Stomach (tissue), 9 donors: Measurements from ENCODE around the gene ADRA2A. TPM values are rescaled to one million over a fixed set of nuclear protein-coding genes. Genes with fewer than 3 reads are reported as not detected.

Experiments
- DNase-seq, 2 donors: peaks; one replicate each; pipeline versions ENCODE4 v3.0.0 to v3.0.0-alpha.2; 2013 to 2019
- H3K27ac ChIP-seq, 5 donors: fragments of 200-600 bp in 4 of 5; sonication (generic) in 4 of 5; one replicate each; pipeline ENCODE4 v1.5.1; 2013 to 2019; ENCODE audit warnings: mild to moderate bottlenecking in 1 of 5, moderate library complexity in 1 of 5
- H3K27me3 ChIP-seq, 3 donors: fragments of 200-600 bp; sonication (generic); one replicate each; pipeline ENCODE4 v1.5.1; 2017 to 2019; ENCODE audit warnings: mixed run types in 1 of 3
- H3K36me3 ChIP-seq, 4 donors: fragments of 200-600 bp; sonication (generic); 1 replicate in 3 of 4; 2 replicates in 1 of 4; pipeline ENCODE4 v1.5.1; 2016 to 2019
- H3K4me1 ChIP-seq, 4 donors: fragments of 200-600 bp; sonication (generic); one replicate each; pipeline ENCODE4 v1.5.1; 2016 to 2019
- H3K4me3 ChIP-seq, 4 donors: fragments of 200-600 bp; sonication (generic) in 3 of 4; one replicate each; pipeline ENCODE4 v1.5.1; 2016 to 2019; ENCODE audit warnings: mild to moderate bottlenecking in 1 of 4
- H3K9me3 ChIP-seq, 4 donors: fragments of 200-600 bp; sonication (generic); one replicate each; pipeline ENCODE4 v1.5.1; 2016 to 2019
- EP300 ChIP-seq: sonication (generic); formaldehyde crosslinking; IDR thresholded peaks from one replicate; pipeline ENCODE4 v1.6.1; 2017; ENCODE audit warnings: antibody characterized with exemption
- POLR2A ChIP-seq, 4 donors: fragments of 450-650 bp; IDR thresholded peaks; one replicate each; pipeline ENCODE4 v1.6.1; 2016; ENCODE audit warnings: antibody characterized with exemption in 4 of 4, control low read depth in 2 of 4, mild to moderate bottlenecking in 1 of 4, moderate library complexity in 1 of 4
- POLR2AphosphoS5 ChIP-seq, 3 donors: sonication (generic); formaldehyde crosslinking; IDR thresholded peaks; one replicate each; pipeline ENCODE4 v1.6.1; 2016; ENCODE audit warnings: antibody characterized with exemption in 3 of 3
- WGBS, 5 donors: extraction: QIAGEN DNeasy Blood & Tissue Kit in 3 of 5; methylation state at CpG; one replicate each; pipeline versions ENCODE4 v1.1.5 to v1.1.7; 2013 to 2018; 5-methylcytosine and 5-hydroxymethylcytosine counted together
- intact Hi-C: fragments of 100-400 bp; cut with DNase I; formaldehyde crosslinking; loops from one replicate; pipeline ENCODE4 v1.15.1; 2023; ENCODE audit warnings: low total_unique reads
- polyA plus RNA-seq, 3 donors: library from polyadenylated mRNA; stranded (reverse); fragments of 200-250 nt; gene quantifications; one replicate each; pipeline ENCODE4 v1.2.3, GENCODE V29; 2013
- total RNA-seq, 5 donors: library from RNA; depleted of rRNA; stranded (reverse); fragments of >200 nt; gene quantifications; one replicate each; pipeline versions ENCODE4 v1.1.0 to v1.2.3, GENCODE V29; 2014 to 2016
- TF ChIP-seq, protein P1 (sequence below), 7 experiments: fragments of 450-650 bp in 4 of 7; fragments of 200-600 bp in 3 of 7; sonication (generic) in 3 of 7; IDR thresholded peaks; one replicate each; pipeline ENCODE4 v1.5.1; 2016 to 2019; ENCODE audit warnings: antibody characterized with exemption in 7 of 7, control low read depth in 2 of 7, mild to moderate bottlenecking in 1 of 7
- donor health status: healthy with polysubstance abuse.
- donor health status: Bipolar disorder and iron deficiency.
- donor health status: healthy.

Gene ADRA2A
- total and polyA plus RNA-seq, 8 donors = 0.25 to 4.9 (median 0.65) TPM; not detected in 1

DNA sequence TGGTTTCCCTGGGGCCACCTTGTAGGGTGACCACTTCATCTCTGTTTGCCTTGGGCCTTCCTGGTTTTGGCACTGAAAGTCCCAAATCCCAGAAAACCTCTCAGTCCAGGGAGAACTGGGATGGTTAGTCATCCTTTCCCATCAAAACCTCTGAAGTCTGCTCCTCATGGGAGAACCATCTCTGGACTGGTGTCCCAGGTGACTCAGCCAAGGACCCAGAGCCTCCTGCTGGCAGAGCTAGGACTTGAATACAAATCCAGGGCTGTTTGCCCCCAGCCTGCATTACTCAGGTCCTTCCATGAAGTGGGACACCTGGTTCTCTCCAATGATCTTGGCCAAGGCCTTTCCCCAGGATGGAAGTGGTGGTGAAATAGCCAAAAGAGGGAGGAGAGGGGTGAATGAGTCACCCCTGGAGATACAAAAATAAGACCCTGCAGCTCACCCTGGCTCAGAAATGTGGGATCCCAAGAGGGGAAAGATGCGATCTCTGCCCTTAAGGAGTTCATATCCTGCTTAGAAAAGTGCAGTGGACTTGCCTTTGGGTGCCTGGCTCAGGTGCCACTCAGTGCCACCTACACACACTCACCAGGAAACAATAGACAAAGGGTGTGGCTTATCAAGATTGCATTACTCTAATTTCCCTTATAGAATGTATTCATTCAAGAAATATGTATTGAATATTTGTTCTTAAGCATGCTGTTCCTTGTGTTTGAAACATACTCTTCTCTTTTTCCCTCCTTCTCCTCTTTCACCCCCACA, 22.0 kb downstream of the ADRA2A start:
- WGBS, 5 donors = 16 to 78% (median 50%) methylated on average over 1 of the region's 1 CpG
- H3K9me3 ChIP-seq = no peaks in the 10 kb centered on the region
- peak overlapping the region in 3 of 5 donors; percentile 14 to 67 (median 52) for H3K27ac ChIP-seq
- no peak overlapping the region for H3K4me3 ChIP-seq
- peak in 1 of 2 donors; percentile 28 for DNase-seq
- H3K36me3 ChIP-seq = no peaks in the 10 kb centered on the region
- TF ChIP-seq POLR2AphosphoS5 (IDR thresholded peaks at IDR 0.05) = peak in 2 of 3 donors; percentile 14 to 25
- TF ChIP-seq, protein P1, sequence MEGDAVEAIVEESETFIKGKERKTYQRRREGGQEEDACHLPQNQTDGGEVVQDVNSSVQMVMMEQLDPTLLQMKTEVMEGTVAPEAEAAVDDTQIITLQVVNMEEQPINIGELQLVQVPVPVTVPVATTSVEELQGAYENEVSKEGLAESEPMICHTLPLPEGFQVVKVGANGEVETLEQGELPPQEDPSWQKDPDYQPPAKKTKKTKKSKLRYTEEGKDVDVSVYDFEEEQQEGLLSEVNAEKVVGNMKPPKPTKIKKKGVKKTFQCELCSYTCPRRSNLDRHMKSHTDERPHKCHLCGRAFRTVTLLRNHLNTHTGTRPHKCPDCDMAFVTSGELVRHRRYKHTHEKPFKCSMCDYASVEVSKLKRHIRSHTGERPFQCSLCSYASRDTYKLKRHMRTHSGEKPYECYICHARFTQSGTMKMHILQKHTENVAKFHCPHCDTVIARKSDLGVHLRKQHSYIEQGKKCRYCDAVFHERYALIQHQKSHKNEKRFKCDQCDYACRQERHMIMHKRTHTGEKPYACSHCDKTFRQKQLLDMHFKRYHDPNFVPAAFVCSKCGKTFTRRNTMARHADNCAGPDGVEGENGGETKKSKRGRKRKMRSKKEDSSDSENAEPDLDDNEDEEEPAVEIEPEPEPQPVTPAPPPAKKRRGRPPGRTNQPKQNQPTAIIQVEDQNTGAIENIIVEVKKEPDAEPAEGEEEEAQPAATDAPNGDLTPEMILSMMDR (IDR thresholded peaks at IDR 0.05) = no peak
- H3K4me1 ChIP-seq = peaks cover 0 to 8% (median 2%) of the 10 kb centered on the region in 4 donors
- intact Hi-C loops = no loop called here
- H3K27me3 ChIP-seq = peaks cover 0 to 14% (median 0%) of the 10 kb centered on the region in 3 donors

DNA sequence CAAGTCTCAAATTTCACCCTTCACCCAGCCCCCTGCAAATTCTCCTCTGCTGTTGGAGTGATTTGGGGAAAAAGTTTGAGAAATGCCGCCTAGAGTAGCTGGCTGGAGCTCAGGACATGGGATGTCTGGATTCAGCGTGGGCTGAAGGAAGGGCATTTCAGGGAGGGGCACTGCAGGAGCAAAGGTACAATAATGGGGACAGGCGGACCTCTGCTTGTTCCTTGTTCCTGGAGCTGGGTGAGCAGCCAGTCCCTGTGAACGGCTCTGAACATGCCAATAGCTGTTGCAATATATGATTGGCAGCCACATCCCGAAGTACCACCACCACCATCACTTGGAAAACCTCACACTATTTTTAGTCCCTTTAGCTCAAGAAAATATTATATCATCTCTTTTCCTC, 23.4 kb downstream of the ADRA2A start:
- intact Hi-C loops = no loop called here
- H3K27ac ChIP-seq = peak overlapping the region in 1 of 5 donors; percentile 67
- no peaks in the 10 kb centered on the region for H3K36me3 ChIP-seq
- peaks cover 0 to 8% (median 2%) of the 10 kb centered on the region in 4 donors for H3K4me1 ChIP-seq
- no peak for DNase-seq
- TF ChIP-seq POLR2AphosphoS5 (IDR thresholded peaks at IDR 0.05) (no peak), EP300 (no peak), POLR2A (IDR thresholded peaks at IDR 0.05) (no peak)
- TF ChIP-seq, protein P1 (IDR thresholded peaks at IDR 0.05) = no peak
- H3K4me3 ChIP-seq = no peak overlapping the region
- H3K27me3 ChIP-seq = peaks cover 0 to 14% (median 0%) of the 10 kb centered on the region in 3 donors
- WGBS, 5 donors = 52 to 79% (median 65%) methylated on average over 5 of the region's 5 CpGs
- H3K9me3 ChIP-seq = no peaks in the 10 kb centered on the region

DNA sequence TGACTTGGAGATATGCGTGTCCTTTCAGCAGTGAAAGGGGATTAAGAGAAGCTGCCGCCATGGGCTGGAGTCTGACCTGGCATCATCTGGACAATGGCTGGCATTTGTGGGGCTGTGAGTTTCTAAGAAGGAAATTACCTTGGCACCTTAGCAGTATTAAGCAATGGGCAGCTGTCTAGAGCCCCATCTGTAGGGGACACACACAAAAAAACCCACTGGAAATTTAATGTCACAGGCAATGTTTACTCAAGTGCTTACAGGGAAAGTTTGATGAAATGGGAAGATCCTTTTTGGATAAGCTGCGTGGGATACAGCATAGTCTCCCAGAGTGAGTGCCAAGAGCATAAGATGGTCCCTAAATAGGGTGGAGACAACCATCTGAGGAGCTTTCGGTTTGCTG, 25.0 kb downstream of the ADRA2A start:
- no peaks in the 10 kb centered on the region for H3K9me3 ChIP-seq
- H3K27me3 ChIP-seq = peaks cover 0 to 14% (median 0%) of the 10 kb centered on the region in 3 donors
- H3K36me3 ChIP-seq = no peaks in the 10 kb centered on the region
- DNase-seq = no peak
- TF ChIP-seq POLR2AphosphoS5 (IDR thresholded peaks at IDR 0.05) (no peak), EP300 (no peak), POLR2A (IDR thresholded peaks at IDR 0.05) (no peak)
- TF ChIP-seq, protein P1 (IDR thresholded peaks at IDR 0.05) = no peak
- H3K27ac ChIP-seq = no peak overlapping the region
- WGBS, 5 donors = 78 to 90% (median 84%) methylated on average over 4 of the region's 4 CpGs
- peaks cover 0 to 8% (median 2%) of the 10 kb centered on the region in 4 donors for H3K4me1 ChIP-seq
- intact Hi-C loops = no loop called here
- no peak overlapping the region for H3K4me3 ChIP-seq

DNA sequence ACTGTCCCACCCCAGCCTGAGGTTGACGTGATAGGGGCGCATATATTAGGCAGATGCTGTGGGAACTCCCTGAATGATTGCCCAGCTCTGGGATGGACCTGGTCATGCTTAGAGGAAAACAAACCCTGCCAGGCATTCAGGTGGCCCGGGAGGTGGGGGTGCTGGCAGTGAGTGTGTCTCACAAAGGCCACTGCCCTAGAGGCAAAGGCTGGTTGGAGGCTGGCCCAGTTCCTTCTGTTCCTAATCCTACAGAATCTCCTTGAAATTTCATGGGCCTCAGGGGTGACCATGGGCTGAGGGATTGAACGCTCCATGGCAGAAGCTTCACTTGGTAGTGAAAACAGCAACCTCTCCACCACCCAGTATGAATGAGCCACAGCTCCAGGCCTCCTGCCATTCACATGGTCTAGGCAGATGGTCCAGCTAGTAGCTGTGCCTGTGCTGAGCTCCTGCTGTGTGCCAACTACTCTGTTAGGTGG, 25.6 kb downstream of the ADRA2A start:
- DNase-seq = no peak
- Histone ChIP-seq H3K27me3 (peaks cover 0 to 10% (median 0%) of the 10 kb centered on the region in 3 donors), H3K4me1 (peaks cover 0 to 8% (median 2%) of the 10 kb centered on the region in 4 donors), H3K4me3 (no peak overlapping the region), H3K36me3 (no peaks in the 10 kb centered on the region), H3K9me3 (no peaks in the 10 kb centered on the region), H3K27ac (peak overlapping the region in 1 of 5 donors; percentile 59)
- WGBS, 5 donors = 71 to 100% (median 77%) methylated on average over 3 to 4 of the region's 4 CpGs
- intact Hi-C loops = no loop called here
- TF ChIP-seq, protein P1 (IDR thresholded peaks at IDR 0.05) = no peak
- TF ChIP-seq POLR2AphosphoS5 (IDR thresholded peaks at IDR 0.05) (no peak), POLR2A (IDR thresholded peaks at IDR 0.05) (no peak)
